Stimulated activated CD4-positive, alpha-beta T cell treated with anti-CD3 and anti-CD28 coated beads, Interleukin-4, amount 100 ng/mL, for 48 hours (primary cell): Measurements from ENCODE around the gene SHISA5.

Source experiments
- DNase-seq, 2 donors: peaks; one replicate each; pipeline ENCODE4 v3.0.0-alpha.2; 2020; ENCODE audit warnings: low read depth in 2 of 2

SHISA5 gene

GRCh38 chr3:48459773-48460516 lies 44.0 kb downstream of the SHISA5 start:
- DNase-seq = no peak

DNA sequence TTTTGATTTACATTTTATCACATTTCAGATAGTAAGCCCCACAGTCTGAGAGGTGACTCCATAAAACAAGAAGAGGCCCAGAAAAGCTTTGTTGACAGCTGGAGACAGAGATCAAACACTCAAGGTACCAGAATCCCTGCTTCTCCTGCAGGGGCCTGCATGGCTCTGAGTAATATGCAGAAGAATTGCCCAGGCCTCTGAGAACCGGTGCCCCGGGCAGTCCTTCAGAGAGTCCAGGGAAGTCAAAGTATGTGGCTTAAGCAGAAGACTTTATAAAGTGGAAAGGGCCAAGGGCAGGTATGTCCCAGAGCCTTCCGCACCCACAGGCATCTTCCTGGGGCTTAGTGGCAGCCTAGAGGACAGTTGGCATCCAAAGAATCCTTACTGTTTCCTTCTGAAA lies 44.6 kb downstream of the SHISA5 start:
- DNase-seq = no peak

GRCh38 chr3:48456456-48456855 lies 47.5 kb downstream of the SHISA5 start:
- DNase-seq = no peak

- DNase-seq = no peak
Measured at GRCh38 chr3:48451270-48451669, 52.7 kb downstream of the SHISA5 start.

DNA sequence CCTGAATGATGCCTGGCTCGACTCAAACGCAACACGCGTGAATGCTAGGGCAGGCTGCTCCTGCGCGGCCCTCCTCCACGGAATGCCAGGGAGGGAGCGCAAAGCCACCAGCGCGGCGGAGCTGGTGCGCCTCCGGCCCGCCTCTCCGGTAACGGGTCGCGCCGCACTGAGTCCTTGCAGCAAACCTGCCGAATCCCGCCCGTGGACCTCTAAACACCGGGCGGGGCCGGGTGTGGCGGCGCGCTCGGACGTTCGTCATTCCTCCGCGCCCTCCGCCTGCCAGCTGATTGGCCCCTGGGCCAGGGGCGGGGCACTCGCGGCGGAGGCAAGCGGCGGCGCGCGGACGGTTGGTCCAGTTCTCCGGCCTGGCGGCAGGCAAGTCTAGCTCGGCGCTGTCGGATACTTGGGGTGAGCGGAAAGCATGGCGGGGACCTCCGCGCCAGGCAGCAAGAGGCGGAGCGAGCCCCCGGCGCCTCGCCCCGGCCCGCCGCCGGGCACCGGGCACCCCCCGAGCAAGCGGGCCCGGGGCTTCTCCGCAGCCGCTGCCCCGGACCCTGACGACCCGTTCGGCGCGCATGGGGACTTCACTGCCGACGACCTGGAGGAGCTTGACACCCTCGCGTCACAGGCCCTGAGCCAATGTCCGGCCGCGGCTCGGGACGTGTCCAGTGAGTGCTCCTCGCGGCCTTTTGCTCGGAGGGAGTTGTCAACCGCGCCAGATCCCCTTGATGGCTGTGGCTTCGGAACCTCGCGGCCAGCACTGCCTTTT lies 57.4 kb downstream of the SHISA5 start, which contains the start of gene ATRIP:
Gene ATRIP, plus strand, starts transcription at position 313 of the 769 bp plus-strand sequence. Its CDS starts 109 bp downstream, at position 422.
- peak; percentile 81 to 87 for DNase-seq

GRCh38 chr3:48446043-48446424 lies 57.9 kb downstream of the SHISA5 start:
- DNase-seq = no peak

DNA sequence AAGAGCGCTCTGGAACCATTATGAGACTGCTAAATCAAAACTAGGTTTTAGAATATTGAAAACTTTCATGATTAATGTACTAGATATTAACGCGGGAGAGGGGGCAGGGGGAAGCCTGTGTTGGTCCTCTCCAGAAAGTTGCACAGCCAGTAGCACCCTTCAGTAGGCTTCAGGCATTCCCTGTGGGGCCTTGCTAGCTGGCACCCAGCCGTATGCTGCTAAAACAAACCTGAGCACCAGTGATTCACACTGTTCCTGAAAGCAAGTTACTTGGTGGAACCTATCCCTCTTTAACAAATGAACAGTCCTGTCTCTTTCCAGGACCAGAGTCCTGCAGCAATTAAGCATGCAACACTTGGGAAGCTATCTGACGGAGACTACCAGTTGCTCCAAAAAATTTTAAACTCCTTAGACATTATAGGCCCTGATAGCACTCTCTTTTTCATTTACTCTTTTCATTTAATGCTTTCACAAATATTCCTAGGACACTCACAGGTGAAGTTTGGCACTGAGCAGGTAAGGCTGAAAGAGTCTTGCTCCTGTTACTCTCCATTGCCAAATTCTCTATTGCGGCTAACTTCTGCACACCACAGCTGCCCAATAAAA lies 58.6 kb downstream of the SHISA5 start:
- no peak for DNase-seq

DNA sequence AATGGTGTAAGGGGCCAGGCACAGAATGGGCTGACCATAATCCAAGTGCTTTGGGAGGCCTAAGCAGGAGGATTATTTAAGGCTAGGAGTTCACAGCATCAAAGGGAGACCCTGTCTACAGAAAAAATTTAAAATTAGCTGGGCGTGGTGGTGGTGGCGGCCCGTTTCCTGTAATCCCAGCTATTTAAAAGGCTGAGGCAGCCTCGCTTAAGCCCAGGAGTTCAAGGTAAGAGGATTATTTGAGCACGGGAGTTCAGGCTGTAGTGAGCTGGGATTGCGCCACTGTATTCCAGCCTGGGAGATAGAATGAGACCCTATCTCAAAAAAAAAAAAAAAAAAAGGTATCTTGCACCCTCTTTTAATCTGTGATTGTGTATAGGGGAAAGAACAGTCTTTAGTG lies 62.0 kb downstream of the SHISA5 start:
- no peak for DNase-seq

DNA sequence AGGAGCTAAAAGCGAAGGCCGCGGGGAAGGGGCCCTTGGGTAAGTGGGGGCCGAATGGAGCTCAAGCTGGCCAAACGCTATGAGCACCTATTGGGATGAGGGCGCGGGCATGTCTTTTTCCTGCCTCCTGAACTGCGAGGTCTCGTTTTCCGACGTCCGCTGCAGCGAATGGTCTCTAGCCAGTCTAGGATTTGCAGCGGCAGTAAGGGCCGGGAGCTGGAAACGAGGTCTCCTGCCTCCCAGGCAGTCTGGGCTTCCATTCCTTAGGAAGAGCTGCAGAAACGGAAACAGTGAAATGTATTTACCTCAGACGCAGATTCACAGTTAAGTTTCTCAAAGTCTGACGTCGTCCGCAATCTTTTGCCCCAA lies 63.4 kb downstream of the SHISA5 start:
- no peak for DNase-seq

DNA sequence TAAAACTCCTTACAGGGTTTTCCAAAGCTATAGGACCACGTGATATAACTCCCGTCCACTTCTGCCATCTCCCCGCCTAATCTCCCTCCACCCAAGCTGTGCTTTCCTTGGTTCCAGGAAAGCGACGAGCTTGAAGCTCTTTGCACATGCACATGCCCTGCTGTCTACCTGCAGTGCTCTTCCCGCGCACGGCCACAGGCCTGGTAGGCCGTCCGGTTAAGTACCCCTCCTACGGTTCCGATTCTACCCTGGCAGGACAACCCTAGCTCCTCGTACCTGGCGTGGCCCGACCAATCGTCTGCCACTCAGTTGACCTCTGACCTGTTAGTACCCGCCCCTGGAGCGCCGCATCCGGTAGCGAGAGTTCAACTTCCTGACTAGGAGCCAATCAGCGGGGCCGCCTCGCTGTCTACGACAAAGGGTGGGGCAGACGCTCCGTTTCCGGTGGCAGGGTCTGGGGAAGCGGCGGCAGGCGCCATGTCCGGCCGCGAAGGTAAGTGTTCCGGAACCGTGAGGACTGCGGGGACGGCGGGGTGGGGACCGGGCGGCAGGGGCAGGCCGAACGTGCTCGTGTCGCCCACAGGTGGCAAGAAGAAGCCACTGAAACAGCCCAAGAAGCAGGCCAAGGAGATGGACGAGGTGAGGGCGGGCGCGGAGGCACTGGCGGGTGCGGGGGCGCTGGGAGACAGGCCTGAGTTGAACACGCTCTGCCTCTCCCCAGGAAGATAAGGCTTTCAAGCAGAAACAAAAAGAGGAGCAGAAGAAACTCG lies 64.0 kb downstream of the SHISA5 start, which contains the start of the genes CCDC51 and TMA7:
Gene CCDC51, minus strand, starts transcription at position 300 of the 770 bp plus-strand sequence. CDS start 4,991 bp downstream, outside the sequence.
Gene TMA7, plus strand, starts transcription at position 438 of the 770 bp plus-strand sequence. Its CDS starts 40 bp downstream, at position 478.
- peak; percentile 96 to 99 for DNase-seq

- DNase-seq = no peak
Measured at GRCh38 chr3:48437812-48438211, 66.2 kb downstream of the SHISA5 start.

- no peak for DNase-seq
Measured at GRCh38 chr3:48436855-48437254, 67.1 kb downstream of the SHISA5 start.

- DNase-seq = no peak
Measured at GRCh38 chr3:48436477-48436787, 67.5 kb downstream of the SHISA5 start.

- peak; percentile 76 to 82 for DNase-seq
Measured at GRCh38 chr3:48435774-48436476, 68.0 kb downstream of the SHISA5 start.

- no peak for DNase-seq
Measured at GRCh38 chr3:48435223-48435595, 68.8 kb downstream of the SHISA5 start.

DNA sequence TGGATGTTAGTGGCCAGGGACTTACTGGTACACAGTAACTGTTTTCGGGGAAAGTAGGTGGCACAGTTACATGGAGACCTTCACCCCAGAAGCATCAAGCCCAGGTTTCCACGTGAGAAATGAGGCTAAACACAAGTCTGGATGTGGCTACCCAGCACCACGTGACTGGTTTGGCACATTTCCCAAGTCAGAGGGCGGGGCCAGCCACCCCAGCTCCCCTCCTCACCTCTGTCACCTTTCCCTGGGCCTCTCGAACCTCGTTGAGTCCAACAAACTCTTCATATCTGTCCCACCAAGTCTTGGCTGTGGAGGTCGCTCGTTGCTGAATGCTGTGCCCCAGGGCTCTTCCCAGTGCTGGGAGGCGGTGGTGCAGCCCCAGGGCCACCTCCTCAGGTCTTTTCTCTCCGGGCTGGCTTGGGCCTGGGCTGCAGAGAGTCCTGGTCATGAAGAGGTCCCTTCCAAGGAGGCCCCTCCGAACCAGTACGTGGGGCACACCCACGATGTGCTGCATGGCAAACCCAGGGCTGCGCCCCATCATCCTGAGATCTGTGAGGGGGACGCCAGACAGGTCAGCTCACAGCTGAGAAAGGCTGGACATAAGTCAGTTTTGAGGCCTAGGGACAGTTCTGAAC lies 69.3 kb downstream of the SHISA5 start:
- DNase-seq = no peak

- DNase-seq = no peak
Measured at GRCh38 chr3:48433472-48434118, 70.4 kb downstream of the SHISA5 start.

GRCh38 chr3:48432411-48433371 lies 71.3 kb downstream of the SHISA5 start:
- DNase-seq = no peak
